DOHH2 (cell line): ENCODE results near the gene CDH12.

ENCODE experiments used
- H3F3A ChIP-seq: fragments of 200-600 bp; sonication (generic), shearing (Covaris generic); 2 replicates; pipeline ENCODE4 v1.6.0; 2016; ENCODE audit warnings: antibody characterized with exemption, mild to moderate bottlenecking; ENCODE audit not compliant: control insufficient read depth, insufficient read depth
- H3K27ac ChIP-seq: fragments of 200-600 bp; sonication (generic); 2 replicates; pipeline ENCODE4 v1.5.1; 2014; ENCODE audit warnings: low read depth, mild to moderate bottlenecking, low read length, moderate library complexity
- H3K27me3 ChIP-seq: fragments of 200-600 bp; sonication (generic); 2 replicates; pipeline ENCODE4 v1.6.1; 2014; ENCODE audit warnings: mild to moderate bottlenecking, low read length, mixed read lengths; ENCODE audit not compliant: control insufficient read depth
- H3K36me3 ChIP-seq: fragments of 200-600 bp; sonication (generic); 2 replicates; pipeline ENCODE4 v1.6.1; 2014; ENCODE audit warnings: mild to moderate bottlenecking, low read length, moderate library complexity, mixed read lengths; ENCODE audit not compliant: control insufficient read depth
- H3K4me1 ChIP-seq: fragments of 200-600 bp; sonication (generic); 2 replicates; pipeline ENCODE4 v1.6.1; 2014; ENCODE audit warnings: mild to moderate bottlenecking, low read length, mixed read lengths; ENCODE audit not compliant: control insufficient read depth
- H3K4me2 ChIP-seq: fragments of 200-600 bp; sonication (generic); 2 replicates; pipeline ENCODE4 v1.6.0; 2014; ENCODE audit warnings: mild to moderate bottlenecking, low read length, moderate library complexity
- H3K4me3 ChIP-seq: fragments of 200-600 bp; sonication (generic); 2 replicates; pipeline ENCODE4 v1.5.1; 2014; ENCODE audit warnings: mild to moderate bottlenecking, low read length, mixed read lengths
- H3K79me2 ChIP-seq: fragments of 200-600 bp; sonication (generic); 2 replicates; pipeline ENCODE4 v1.6.1; 2014; ENCODE audit warnings: mild to moderate bottlenecking, low read length, mixed read lengths; ENCODE audit not compliant: control insufficient read depth
- H3K9me2 ChIP-seq: fragments of 200-600 bp; sonication (generic); replicated peaks from 2 replicates; pipeline ENCODE4 v1.6.1; 2014; ENCODE audit warnings: mild to moderate bottlenecking, low read length, mixed read lengths; ENCODE audit not compliant: control insufficient read depth
- H3K9me3 ChIP-seq: fragments of 200-600 bp; sonication (generic); 2 replicates; pipeline ENCODE4 v1.6.1; 2014; ENCODE audit warnings: antibody characterized with exemption, low read length, mixed read lengths; ENCODE audit not compliant: control insufficient read depth, insufficient read depth
- H4K20me1 ChIP-seq: fragments of 200-600 bp; sonication (generic); 2 replicates; pipeline ENCODE4 v1.6.0; 2014; ENCODE audit warnings: low read depth, mild to moderate bottlenecking, antibody characterized with exemption, low read length, moderate library complexity; ENCODE audit not compliant: control insufficient read depth, insufficient read depth
- EZH2phosphoT487 ChIP-seq: fragments of 200-600 bp; sonication (generic); IDR thresholded peaks from 2 replicates; pipeline ENCODE4 v1.6.1; 2017; ENCODE audit warnings: borderline replicate concordance, mild to moderate bottlenecking, antibody characterized with exemption, low read length, moderate library complexity, mixed read lengths
- TF ChIP-seq, protein P1 (sequence below): fragments of 200-600 bp; sonication (generic); IDR thresholded peaks from one replicate; pipeline ENCODE4 v1.5.1; 2014; ENCODE audit warnings: antibody characterized with exemption, mild to moderate bottlenecking, low read depth, low read length; ENCODE audit not compliant: poor library complexity, severe bottlenecking

The CDH12 gene

DNA sequence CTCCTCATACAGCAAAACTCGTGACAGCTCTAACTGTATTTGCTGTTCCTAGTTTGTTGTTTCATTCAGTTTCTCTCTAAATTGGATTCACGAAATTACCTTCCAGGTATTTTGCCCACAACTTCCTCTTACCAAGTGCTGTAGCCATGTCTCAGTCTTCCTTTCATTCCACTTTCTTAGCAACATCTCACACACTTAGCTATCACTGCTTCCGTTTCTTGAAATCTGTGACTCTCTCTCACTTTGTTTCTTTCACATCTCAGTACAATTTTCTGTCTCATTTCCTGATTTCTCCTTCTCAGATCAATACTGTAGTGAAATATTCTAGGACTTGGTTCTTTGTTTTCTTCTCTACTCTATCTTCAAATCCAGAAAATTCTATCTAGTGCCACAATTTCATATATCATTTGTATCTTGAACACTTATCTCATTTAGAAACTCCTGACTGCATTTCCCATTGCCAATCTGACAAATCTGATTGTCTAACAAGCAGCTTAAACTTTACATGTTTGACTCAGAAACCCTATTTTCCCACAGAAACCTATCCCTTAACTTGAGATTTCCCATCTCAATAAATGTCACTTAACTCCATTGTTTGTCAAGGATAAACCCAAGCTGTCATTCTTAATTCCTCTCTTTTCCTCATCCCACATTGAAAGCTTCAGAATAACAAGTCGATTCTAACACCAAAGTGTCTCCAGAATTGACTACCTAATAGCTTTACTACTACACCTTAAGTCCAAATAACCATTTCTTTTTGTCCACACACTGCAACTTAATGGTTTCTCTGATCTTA is 303.1 kb downstream of the CDH12 start:
- Histone ChIP-seq H3K4me3 (no peak overlapping the region), H3K27ac (no peak overlapping the region), H3K79me2 (no peaks in the 10 kb centered on the region), H3F3A (no peaks in the 10 kb centered on the region), H3K27me3 (no peaks in the 10 kb centered on the region), H4K20me1 (no peaks in the 10 kb centered on the region), H3K36me3 (no peaks in the 10 kb centered on the region), H3K9me3 (no peaks in the 10 kb centered on the region), H3K4me1 (no peaks in the 10 kb centered on the region), H3K9me2 (no peaks in the 10 kb centered on the region), H3K4me2 (no peak overlapping the region)
- TF ChIP-seq, protein P1, sequence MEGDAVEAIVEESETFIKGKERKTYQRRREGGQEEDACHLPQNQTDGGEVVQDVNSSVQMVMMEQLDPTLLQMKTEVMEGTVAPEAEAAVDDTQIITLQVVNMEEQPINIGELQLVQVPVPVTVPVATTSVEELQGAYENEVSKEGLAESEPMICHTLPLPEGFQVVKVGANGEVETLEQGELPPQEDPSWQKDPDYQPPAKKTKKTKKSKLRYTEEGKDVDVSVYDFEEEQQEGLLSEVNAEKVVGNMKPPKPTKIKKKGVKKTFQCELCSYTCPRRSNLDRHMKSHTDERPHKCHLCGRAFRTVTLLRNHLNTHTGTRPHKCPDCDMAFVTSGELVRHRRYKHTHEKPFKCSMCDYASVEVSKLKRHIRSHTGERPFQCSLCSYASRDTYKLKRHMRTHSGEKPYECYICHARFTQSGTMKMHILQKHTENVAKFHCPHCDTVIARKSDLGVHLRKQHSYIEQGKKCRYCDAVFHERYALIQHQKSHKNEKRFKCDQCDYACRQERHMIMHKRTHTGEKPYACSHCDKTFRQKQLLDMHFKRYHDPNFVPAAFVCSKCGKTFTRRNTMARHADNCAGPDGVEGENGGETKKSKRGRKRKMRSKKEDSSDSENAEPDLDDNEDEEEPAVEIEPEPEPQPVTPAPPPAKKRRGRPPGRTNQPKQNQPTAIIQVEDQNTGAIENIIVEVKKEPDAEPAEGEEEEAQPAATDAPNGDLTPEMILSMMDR: no peak
- no peak for TF ChIP-seq EZH2phosphoT487

DNA sequence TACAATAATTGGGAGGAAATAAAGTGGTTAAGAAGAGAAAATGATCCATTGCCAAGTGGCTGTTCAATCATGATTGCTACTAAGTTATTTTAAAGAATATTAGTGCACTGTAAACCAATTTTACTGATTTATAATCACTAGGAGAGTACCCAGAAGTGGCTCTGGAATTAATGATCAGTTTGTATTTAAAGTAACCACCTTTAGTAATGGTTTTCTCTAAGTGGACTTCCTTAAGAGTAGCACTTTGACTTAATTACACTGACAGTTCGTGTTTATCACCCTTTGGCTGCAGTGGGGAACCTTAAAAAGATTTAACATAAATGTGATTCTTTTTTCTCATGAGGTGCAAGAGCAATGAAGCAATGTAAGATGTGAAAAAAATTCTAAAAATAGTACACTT is 310.8 kb downstream of the CDH12 start:
- no peaks in the 10 kb centered on the region for H3K27me3 ChIP-seq
- no peaks in the 10 kb centered on the region for H3K9me2 ChIP-seq
- no peak overlapping the region for H3K4me2 ChIP-seq
- no peak overlapping the region for H3K4me3 ChIP-seq
- no peaks in the 10 kb centered on the region for H3K9me3 ChIP-seq
- no peak overlapping the region for H3K27ac ChIP-seq
- no peak for TF ChIP-seq EZH2phosphoT487
- TF ChIP-seq, protein P1: no peak
- H4K20me1 ChIP-seq: no peaks in the 10 kb centered on the region
- H3F3A ChIP-seq: no peaks in the 10 kb centered on the region
- H3K4me1 ChIP-seq: no peaks in the 10 kb centered on the region
- no peaks in the 10 kb centered on the region for H3K36me3 ChIP-seq
- no peaks in the 10 kb centered on the region for H3K79me2 ChIP-seq

DNA sequence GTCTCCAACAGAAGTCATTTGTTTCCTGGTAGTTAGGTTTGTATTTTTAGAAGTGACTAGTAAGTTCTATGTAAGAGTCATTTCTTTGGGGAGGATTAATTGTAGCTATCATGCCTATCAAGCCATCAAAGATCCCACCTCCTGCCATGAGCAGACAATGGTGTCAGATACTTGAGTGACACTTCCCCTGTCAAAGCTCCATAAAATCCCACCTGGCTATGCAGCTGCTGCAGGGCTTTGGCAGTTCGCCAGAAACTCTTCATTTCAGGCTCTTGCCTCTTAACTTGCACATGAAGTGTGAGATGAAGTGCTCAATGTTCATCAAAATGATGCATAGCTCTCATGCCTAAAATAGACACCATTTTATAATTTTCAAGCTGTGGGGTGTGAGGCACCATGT is 312.1 kb downstream of the CDH12 start:
- no peaks in the 10 kb centered on the region for H3K27me3 ChIP-seq
- no peaks in the 10 kb centered on the region for H4K20me1 ChIP-seq
- H3K79me2 ChIP-seq: no peaks in the 10 kb centered on the region
- no peaks in the 10 kb centered on the region for H3K9me3 ChIP-seq
- H3K36me3 ChIP-seq: no peaks in the 10 kb centered on the region
- H3K9me2 ChIP-seq: no peaks in the 10 kb centered on the region
- no peak overlapping the region for H3K27ac ChIP-seq
- TF ChIP-seq, protein P1: no peak
- TF ChIP-seq EZH2phosphoT487: no peak
- H3K4me3 ChIP-seq: no peak overlapping the region
- no peaks in the 10 kb centered on the region for H3K4me1 ChIP-seq
- no peaks in the 10 kb centered on the region for H3F3A ChIP-seq
- no peak overlapping the region for H3K4me2 ChIP-seq
